Hepatic stellate cell (primary cell): ENCODE data around the gene MYOC.
"Not testable (repeated sequence)": the region's sequence is repeated elsewhere in the genome, so short reads cannot be mapped to it uniquely, and the experiment has no call there.

Experiments used
- DNase-seq: peaks from one replicate; pipeline ENCODE4 v3.0.0; 2011; ENCODE audit warnings: low spot score

Gene MYOC

DNA sequence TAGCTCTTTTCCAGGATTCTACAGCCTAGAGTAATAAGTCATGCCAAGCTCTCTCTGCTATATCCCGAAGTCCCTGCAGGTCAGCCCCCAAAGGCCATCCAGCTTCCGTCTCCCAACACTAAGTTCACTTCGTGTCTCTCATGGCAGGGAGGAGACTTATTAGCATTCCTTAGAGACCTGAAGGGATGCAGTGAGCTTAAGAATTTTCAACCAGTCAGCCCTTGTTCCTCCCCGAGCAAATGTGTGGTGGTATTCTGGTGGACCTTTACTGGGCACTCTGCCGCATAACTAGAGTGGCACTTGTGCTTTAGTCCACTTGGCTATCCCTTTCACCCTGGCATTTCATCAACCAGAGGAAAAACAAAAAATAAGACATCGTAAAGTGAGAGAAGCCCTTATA, 49.4 kb downstream of the MYOC start:
- DNase-seq = not testable (repeated sequence)

DNA sequence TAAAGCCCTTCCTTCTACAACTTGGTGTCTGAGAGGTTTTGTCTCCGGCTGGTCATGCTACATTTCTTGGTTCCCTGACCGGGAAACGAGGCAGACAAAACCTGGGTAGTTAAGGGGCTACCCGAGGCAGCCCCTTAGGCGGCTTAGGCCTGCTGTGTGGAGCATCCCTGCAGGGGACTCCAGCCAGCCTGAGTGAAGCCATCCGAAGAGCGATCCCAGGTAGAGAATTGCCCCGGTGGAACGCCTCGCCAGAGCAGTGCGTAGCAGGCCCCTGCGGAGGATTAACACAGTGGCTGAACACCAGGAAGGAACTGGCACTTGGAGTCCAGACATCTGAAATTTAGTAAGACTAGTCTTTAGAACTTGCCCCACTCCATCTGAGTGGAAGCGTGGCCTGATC, 51.6 kb downstream of the MYOC start:
- no peak for DNase-seq

DNA sequence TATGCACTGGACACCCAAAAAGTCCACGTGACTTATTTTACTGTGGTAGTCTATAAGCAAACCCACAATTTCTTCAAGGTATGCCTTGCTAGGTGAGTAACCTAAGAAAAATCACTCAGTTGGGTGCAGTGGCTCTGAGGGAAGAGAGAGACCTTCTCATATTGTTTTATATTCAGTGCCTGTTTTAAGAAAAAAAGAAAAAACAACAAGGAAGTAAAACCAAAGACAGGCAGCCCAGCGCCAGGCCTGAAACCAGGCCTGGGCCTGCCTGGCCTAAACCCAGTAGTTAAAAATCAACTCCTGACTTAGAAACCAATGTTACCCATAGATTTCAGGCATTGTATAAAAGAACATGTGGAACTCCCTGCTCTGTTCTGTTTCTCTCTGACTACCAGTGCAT, 52.2 kb downstream of the MYOC start:
- not testable (repeated sequence) for DNase-seq

DNA sequence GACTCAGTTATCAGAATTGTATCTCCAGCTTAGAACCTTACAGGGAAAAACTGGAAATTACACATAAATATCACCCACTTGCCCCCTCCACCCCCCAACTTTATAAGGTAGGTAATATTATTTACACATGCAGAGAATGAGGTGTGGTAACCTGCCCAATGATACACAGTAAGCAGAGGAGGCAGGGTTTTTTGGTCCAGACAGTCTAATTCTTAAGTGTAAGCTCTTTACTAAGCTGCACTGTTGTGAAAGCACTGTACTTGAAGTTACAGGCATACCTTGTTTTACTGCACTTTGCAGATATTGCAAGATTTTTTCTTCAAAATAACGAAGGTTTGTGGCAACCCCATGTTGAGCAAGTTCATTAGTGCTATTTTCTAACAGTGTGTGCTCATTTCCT, 55.3 kb downstream of the MYOC start:
- DNase-seq = no peak

DNA sequence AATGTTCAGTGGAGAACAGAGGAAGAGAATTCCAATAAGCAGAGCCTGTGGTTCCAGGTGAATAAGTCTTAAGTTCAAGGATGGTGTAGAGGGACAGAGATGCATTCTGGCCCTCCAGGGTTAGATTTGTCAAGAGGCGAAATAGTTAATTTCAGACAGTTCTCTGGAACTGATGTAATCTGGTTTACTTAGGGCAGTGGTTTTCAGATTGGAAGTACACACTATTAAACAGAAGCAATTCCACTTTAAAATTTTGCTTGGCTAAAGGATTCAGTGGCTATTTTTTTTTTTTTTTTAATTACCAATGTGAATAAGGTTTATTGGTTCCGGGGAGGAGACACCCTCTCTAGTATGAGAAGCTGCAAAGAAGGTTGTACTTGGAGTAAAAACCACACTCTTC, 55.8 kb downstream of the MYOC start:
- no peak for DNase-seq

DNA sequence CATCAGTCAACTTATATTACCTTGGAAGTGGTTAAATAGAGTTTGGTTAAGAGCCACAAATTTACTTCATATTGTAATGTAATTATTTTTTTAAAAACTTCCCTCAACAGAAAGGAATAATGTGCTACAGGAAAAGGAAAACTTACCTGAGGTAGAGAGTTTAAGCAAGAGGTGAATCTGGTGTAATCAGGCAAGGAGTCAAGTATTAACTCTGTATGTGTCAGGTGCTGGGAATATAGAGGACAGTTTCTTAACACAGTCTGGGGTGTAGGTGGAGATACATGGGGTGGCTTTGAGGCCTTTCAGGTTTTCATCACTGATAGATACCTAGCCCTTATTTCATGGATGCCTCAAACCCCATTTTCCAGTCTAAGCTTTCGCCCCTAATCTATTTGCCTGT, 56.4 kb downstream of the MYOC start:
- DNase-seq = no peak

DNA sequence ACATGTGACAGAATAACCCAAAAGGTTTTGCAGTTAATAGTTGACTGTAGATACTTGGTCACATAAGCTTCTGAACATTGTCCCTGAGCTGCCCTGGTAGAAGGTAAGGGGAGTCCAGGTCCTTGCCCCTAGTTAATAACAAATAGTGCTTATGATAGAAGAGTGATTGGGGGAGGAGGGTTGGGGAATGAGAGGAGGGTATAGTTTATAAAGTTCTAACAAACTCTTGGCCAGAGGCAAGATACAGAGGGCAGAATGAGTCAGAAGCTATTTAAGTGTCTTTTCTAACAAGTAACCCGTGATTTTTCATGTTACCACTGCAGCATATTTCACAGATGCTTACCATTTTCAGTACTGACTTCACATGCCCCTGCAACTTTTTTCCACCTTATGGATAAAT, 57.2 kb downstream of the MYOC start:
- no peak for DNase-seq

DNA sequence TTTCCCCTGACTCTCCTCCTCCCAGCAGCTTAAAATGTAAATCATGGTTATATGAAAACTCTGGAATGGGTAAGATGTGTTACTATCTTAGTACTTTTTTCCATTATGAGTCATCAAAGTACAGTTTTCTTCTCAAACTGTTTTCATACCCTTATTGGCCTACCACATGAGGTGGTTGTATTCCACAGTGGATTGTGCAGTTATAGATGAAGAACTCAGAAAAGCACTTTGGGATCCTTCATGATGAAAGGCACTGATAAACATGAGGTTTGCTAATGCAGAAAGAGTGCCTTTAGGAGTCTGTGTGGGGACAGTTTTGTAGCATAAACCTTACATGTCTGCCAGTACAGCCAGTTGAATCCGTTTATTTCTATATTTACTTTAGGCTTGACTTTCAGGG, 62.5 kb downstream of the MYOC start:
- DNase-seq = no peak

DNA sequence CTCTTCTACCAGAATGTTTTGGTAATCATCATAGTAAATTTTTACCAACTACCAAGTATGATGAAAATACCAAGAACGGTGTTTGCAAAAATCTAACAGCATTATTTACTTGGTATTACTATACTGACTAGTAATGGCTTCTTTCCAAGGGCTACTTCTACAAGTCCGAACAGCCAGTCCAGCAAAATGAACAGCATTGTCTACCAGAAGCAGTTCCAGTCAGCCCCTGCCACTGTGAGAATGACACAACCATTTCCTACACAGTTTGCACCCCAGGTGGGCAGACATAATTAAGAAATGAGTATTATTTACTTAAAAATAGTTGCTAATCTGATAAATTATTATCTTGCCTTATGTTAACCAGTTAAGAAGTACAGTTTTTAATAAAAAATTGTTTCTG, 64.3 kb downstream of the MYOC start:
- no peak for DNase-seq

DNA sequence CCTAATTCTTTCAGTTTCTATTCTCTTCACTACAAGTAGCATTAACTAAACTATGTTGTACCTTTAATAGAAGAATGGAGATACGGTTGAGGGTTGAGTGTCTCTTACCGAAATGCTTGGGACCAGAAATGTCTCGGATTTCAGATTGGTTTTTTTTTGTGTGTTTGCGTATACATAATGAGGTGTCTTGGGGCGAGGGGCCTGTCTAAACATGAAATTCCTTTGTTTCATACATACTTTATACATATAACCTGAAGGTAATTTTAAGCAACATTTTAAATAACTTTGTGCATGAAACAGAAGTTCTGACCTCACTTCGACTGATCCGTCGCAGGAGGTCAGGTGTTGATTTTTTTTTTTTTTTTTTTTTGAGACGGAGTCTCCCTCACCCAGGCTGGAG, 66.8 kb downstream of the MYOC start:
- DNase-seq = no peak
